B cell (primary cell): ENCODE measurements around the gene FAM83B. TPM values are rescaled to one million over a fixed set of nuclear protein-coding genes. Genes with fewer than 3 reads are reported as not detected.
"Not testable (repeated sequence)": the region's sequence is repeated elsewhere in the genome, so short reads cannot be mapped to it uniquely, and the experiment has no call there.

Experiments used
- ATAC-seq: fragments of 200-7000 bp; cut with Tn5 transposase; one replicate; pipeline ENCODE4 v1.10.0; 2021; ENCODE audit warnings: low read depth, mild to moderate bottlenecking, moderate number of reproducible peaks, moderate library complexity
- CTCF ChIA-PET: fragments of 350-600 bp; sonication (Branson Sonifier 250); formaldehyde crosslinking; loops from one replicate; lab custom pipeline; 2021; ENCODE audit warnings: antibody characterized with exemption, inconsistent platforms; lab: Charles Lee
- POLR2A ChIA-PET: fragments of 350-600 bp; sonication (Branson Sonifier 250); formaldehyde crosslinking; loops from one replicate; lab custom pipeline; 2021; ENCODE audit warnings: antibody characterized with exemption; lab: Charles Lee
- DNase-seq: peaks from one replicate; pipeline ENCODE4 v3.0.0; 2013
- H2AFZ ChIP-seq: 2 replicates; pipeline ENCODE4 v1.6.1; 2012; ENCODE audit warnings: mild to moderate bottlenecking, low read depth, low read length; ENCODE audit not compliant: insufficient read depth, poor library complexity, severe bottlenecking
- H3K27ac ChIP-seq, 2 donors: 1 replicate in 1 of 2; 2 replicates in 1 of 2; pipeline ENCODE4 v1.5.1; 2012 to 2013; ENCODE audit warnings: low read length in 2 of 2, mild to moderate bottlenecking in 2 of 2, moderate library complexity in 1 of 2
- H3K27me3 ChIP-seq, 4 experiments: fragments of 200-600 bp in 1 of 4; sonication (generic) in 1 of 4; replicated peaks in 1 of 4; 1 replicate in 2 of 4; 2 replicates in 2 of 4; pipeline versions ENCODE4 v1.6.1 to v1.7.0; 2013 to 2016; ENCODE audit warnings: low read length in 3 of 4, mild to moderate bottlenecking in 2 of 4, mixed read lengths in 1 of 4, moderate library complexity in 1 of 4; ENCODE audit not compliant: insufficient read depth in 4 of 4, control insufficient read depth in 3 of 4; ENCODE audit errors: control extremely low read depth in 1 of 4
- H3K36me3 ChIP-seq, 2 experiments: replicated peaks in 1 of 2; 1 replicate in 1 of 2; 2 replicates in 1 of 2; pipeline versions ENCODE4 v1.6.1 to v1.7.1; 2013; ENCODE audit warnings: low read length in 1 of 2; ENCODE audit not compliant: insufficient read depth in 2 of 2, control insufficient read depth in 1 of 2; ENCODE audit errors: control extremely low read depth in 1 of 2, extremely low read depth in 1 of 2
- H3K4me1 ChIP-seq, 2 donors: fragments of 200-600 bp in 1 of 2; sonication (generic) in 1 of 2; 1 replicate in 1 of 2; 2 replicates in 1 of 2; pipeline versions ENCODE4 v1.5.1 to v1.6.1; 2013 to 2017; ENCODE audit warnings: low read length in 2 of 2; ENCODE audit not compliant: control insufficient read depth in 2 of 2, insufficient read depth in 2 of 2
- H3K4me2 ChIP-seq: replicated peaks from 2 replicates; pipeline ENCODE3; 2012; ENCODE audit warnings: mild to moderate bottlenecking, low read depth, low read length; ENCODE audit not compliant: poor library complexity, severe bottlenecking
- H3K4me3 ChIP-seq, 5 experiments: fragments of 200-600 bp in 1 of 5; sonication (generic) in 1 of 5; 1 replicate in 3 of 5; 2 replicates in 2 of 5; pipeline versions ENCODE4 v1.5.1 to v1.7.0; 2011 to 2016; ENCODE audit warnings: low read length in 4 of 5, mild to moderate bottlenecking in 4 of 5, low read depth in 2 of 5, control low read depth in 1 of 5, moderate library complexity in 1 of 5; ENCODE audit not compliant: insufficient read depth in 1 of 5; ENCODE audit errors: control extremely low read depth in 1 of 5, extremely low read depth in 1 of 5
- H3K79me2 ChIP-seq: fragments of 200-600 bp; sonication (generic); one replicate; pipeline ENCODE4 v1.6.0; 2016; ENCODE audit warnings: low read length; ENCODE audit not compliant: control insufficient read depth, insufficient read depth
- H3K9ac ChIP-seq: fragments of 200-600 bp; sonication (generic); 2 replicates; pipeline ENCODE4 v1.6.1; 2017; ENCODE audit warnings: mild to moderate bottlenecking, low read length, moderate library complexity
- H3K9me3 ChIP-seq, 3 donors: one replicate each; pipeline versions ENCODE4 v1.6.1 to v1.7.1; 2013; ENCODE audit warnings: low read length in 2 of 3; ENCODE audit not compliant: control insufficient read depth in 2 of 3, insufficient read depth in 1 of 3; ENCODE audit errors: control extremely low read depth in 1 of 3
- H4K20me1 ChIP-seq: 2 replicates; pipeline ENCODE4 v1.6.0; 2012; ENCODE audit warnings: mild to moderate bottlenecking, low read length; ENCODE audit not compliant: insufficient read depth, control insufficient read depth, poor library complexity, severe bottlenecking
- H3K27ac Mint-ChIP-seq: one replicate; pipeline ENCODE4 v1.8.0; 2021; ENCODE audit warnings: mixed read lengths
- H3K27me3 Mint-ChIP-seq: one replicate; pipeline ENCODE4 v1.8.0; 2021; ENCODE audit warnings: mixed read lengths
- H3K4me1 Mint-ChIP-seq: one replicate; pipeline ENCODE4 v1.8.0; 2021; ENCODE audit warnings: mixed read lengths
- H3K4me3 Mint-ChIP-seq: one replicate; pipeline ENCODE4 v1.8.0; 2021; ENCODE audit warnings: mixed read lengths
- H3K9me3 Mint-ChIP-seq: one replicate; pipeline ENCODE4 v1.8.0; 2022; ENCODE audit warnings: mixed read lengths; ENCODE audit not compliant: insufficient read depth
- EZH2 ChIP-seq: IDR thresholded peaks from 2 replicates; pipeline ENCODE4 v1.6.1; 2012; ENCODE audit warnings: borderline replicate concordance, low read depth, mild to moderate bottlenecking, moderate library complexity, low read length; ENCODE audit not compliant: insufficient read depth, poor library complexity, severe bottlenecking
- WGBS: methylation state at CpG from one replicate; pipeline ENCODE4 v1.1.5; 2013; ENCODE audit warnings: missing lambda C conversion rate; ENCODE audit not compliant: insufficient coverage; 5-methylcytosine and 5-hydroxymethylcytosine counted together
- intact Hi-C: fragments of 100-400 bp; cut with micrococcal nuclease; formaldehyde crosslinking; loops from one replicate; pipeline ENCODE4 v1.10.0; 2022
- polyA plus RNA-seq: library from polyadenylated mRNA; depleted of rRNA; stranded (reverse); fragments of >200 nt; gene quantifications from 2 replicates; pipeline ENCODE4 v1.2.3, GENCODE V29; 2012
- total RNA-seq, 2 donors: library from RNA; stranded (reverse); fragments of 120-200 nt in 1 of 2; gene quantifications; 1 replicate in 1 of 2; 2 replicates in 1 of 2; pipeline versions ENCODE4 v1.2.3 to v1.2.4, GENCODE V29; 2013 to 2022
- TF ChIP-seq, protein P1 (sequence below): fragments of 200-600 bp; IDR thresholded peaks from one replicate; pipeline ENCODE4 v1.8.0; 2022; ENCODE audit warnings: antibody characterized with exemption, mild to moderate bottlenecking

FAM83B gene
- total and polyA plus RNA-seq, 2 donors (not counting 1 experiment from before 2014, with no cell fraction given): not detected

DNA sequence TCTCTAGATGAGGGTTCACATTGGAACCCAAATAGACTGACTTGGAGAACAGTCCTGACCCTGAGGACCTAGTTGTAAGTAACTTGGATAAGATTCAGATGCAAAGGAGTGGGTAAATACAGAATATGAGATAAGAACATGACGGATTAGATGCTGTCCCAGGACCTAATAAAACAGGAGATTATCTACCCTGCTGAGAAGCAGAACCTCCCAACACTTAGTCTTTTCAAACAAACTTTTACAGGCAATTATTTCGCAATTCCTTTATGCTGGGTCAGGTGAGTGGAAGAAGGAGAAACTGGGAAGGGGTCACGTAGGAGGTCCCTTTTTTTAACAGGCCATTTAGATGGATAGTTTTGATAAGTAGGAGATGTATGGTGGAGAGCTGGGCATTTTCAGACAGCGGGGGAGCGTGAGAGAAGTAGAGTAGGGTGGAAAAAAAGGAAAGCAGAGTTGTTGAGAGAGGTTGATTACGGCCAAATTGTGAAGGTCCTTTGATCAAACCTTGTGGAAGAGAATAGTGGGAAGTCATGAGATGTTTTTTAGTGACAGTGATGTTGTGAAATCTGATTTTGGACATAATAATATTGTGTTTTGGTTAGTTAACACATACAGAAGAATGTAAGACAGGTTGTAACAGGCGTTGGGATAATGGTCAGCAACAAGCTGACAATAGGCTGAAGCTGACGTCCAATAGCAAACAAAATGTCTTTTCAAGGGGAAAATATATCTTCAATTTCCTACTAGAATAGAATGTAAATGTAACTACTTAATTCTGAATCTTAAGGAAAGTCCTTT, 32.8 kb downstream of the FAM83B start:
- CTCF ChIA-PET: no interaction called here
- DNase-seq: no peak
- WGBS: 90% methylated on average over 5 of the region's 8 CpGs
- H3K4me3 Mint-ChIP-seq: no peak overlapping the region
- no peaks in the 10 kb centered on the region for H3K79me2 ChIP-seq
- no peaks in the 10 kb centered on the region for H3K4me1 Mint-ChIP-seq
- H3K9me3 ChIP-seq: peaks cover 0 to 4% (median 0%) of the 10 kb centered on the region in 3 donors
- no peak overlapping the region for H3K9ac ChIP-seq
- no peak overlapping the region for H3K27ac Mint-ChIP-seq
- H3K27ac ChIP-seq: no peak overlapping the region
- H3K4me2 ChIP-seq: no peak overlapping the region
- H3K27me3 ChIP-seq: no peaks in the 10 kb centered on the region
- H3K36me3 ChIP-seq: no peaks in the 10 kb centered on the region
- POLR2A ChIA-PET: no interaction called here
- H3K9me3 Mint-ChIP-seq: no peaks in the 10 kb centered on the region
- H4K20me1 ChIP-seq: no peaks in the 10 kb centered on the region
- H3K4me1 ChIP-seq: no peaks in the 10 kb centered on the region
- ATAC-seq: no peak
- H3K27me3 Mint-ChIP-seq: no peaks in the 10 kb centered on the region
- no peak overlapping the region for H2AFZ ChIP-seq
- TF ChIP-seq, protein P1, sequence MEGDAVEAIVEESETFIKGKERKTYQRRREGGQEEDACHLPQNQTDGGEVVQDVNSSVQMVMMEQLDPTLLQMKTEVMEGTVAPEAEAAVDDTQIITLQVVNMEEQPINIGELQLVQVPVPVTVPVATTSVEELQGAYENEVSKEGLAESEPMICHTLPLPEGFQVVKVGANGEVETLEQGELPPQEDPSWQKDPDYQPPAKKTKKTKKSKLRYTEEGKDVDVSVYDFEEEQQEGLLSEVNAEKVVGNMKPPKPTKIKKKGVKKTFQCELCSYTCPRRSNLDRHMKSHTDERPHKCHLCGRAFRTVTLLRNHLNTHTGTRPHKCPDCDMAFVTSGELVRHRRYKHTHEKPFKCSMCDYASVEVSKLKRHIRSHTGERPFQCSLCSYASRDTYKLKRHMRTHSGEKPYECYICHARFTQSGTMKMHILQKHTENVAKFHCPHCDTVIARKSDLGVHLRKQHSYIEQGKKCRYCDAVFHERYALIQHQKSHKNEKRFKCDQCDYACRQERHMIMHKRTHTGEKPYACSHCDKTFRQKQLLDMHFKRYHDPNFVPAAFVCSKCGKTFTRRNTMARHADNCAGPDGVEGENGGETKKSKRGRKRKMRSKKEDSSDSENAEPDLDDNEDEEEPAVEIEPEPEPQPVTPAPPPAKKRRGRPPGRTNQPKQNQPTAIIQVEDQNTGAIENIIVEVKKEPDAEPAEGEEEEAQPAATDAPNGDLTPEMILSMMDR: no peak
- no peak for TF ChIP-seq EZH2
- intact Hi-C loops: no loop called here
- no peak overlapping the region for H3K4me3 ChIP-seq

DNA sequence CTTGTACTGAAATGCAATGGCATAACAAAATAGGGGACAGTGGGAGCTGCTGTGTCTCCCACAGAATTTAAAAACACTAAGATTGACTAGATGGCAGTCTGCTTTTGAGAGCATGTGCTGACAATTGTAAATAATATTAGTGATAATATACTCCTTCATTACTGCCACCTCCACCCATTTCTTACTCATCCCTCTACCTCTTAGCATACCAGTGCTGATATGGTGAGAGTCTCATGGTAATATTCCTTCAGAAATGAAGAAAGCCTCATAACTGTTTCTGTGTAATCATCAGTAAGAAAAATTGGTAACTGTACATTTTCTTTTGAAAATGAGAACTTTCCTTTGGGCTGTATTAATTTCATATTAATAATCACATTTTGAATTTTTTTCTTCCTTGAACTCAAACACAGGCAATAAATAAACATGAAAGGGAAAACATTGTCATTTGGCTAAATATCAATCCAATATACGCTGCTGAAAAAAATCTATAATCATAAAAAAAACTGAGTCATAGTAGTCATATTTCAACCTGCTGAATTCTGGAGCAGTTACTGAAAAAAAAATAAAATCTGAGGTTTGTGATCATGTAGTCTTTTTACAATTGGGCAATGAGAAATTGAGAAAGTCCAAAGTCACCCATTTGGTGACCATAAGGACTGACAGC, 34.6 kb downstream of the FAM83B start:
- Histone ChIP-seq H3K27me3 (no peaks in the 10 kb centered on the region), H2AFZ (no peak overlapping the region), H4K20me1 (no peaks in the 10 kb centered on the region), H3K9me3 (peaks cover 0 to 8% (median 0%) of the 10 kb centered on the region in 3 donors), H3K4me3 (no peak overlapping the region), H3K36me3 (no peaks in the 10 kb centered on the region), H3K9ac (no peak overlapping the region), H3K27ac (no peak overlapping the region), H3K4me2 (no peak overlapping the region), H3K4me1 (no peaks in the 10 kb centered on the region), H3K79me2 (no peaks in the 10 kb centered on the region)
- TF ChIP-seq EZH2: no peak
- TF ChIP-seq, protein P1: no peak
- intact Hi-C loops: no loop called here
- WGBS: no CpG with 5 or more reads among the region's 1 CpG
- H3K4me3 Mint-ChIP-seq: no peak overlapping the region
- H3K27ac Mint-ChIP-seq: no peak overlapping the region
- POLR2A ChIA-PET: no interaction called here
- no peaks in the 10 kb centered on the region for H3K9me3 Mint-ChIP-seq
- CTCF ChIA-PET: no interaction called here
- no peaks in the 10 kb centered on the region for H3K4me1 Mint-ChIP-seq
- no peaks in the 10 kb centered on the region for H3K27me3 Mint-ChIP-seq
- ATAC-seq (no peak), DNase-seq (no peak)

- H3K4me1 Mint-ChIP-seq, H3K9me3 ChIP-seq, H3K4me2 ChIP-seq, ATAC-seq, H3K9ac ChIP-seq, POLR2A ChIA-PET, H2AFZ ChIP-seq, H3K79me2 ChIP-seq, H3K27ac Mint-ChIP-seq, H3K4me1 ChIP-seq, DNase-seq, H3K27ac ChIP-seq, H3K9me3 Mint-ChIP-seq, H3K27me3 ChIP-seq, H3K36me3 ChIP-seq, H3K4me3 Mint-ChIP-seq, H4K20me1 ChIP-seq, H3K4me3 ChIP-seq, CTCF ChIA-PET, intact Hi-C loops, H3K27me3 Mint-ChIP-seq: not testable (repeated sequence)
- WGBS: no CpG with 5 or more reads among the region's 3 CpGs
Observed at GRCh38 chr6:54881891-54882290, 35.3 kb downstream of the FAM83B start.
